Measurements from ENCODE around the gene H2AZ2.
"Not testable (repeated sequence)": the region's sequence is repeated elsewhere in the genome, so short reads cannot be mapped to it uniquely, and the experiment has no call there.

H2AZ2 gene

DNA sequence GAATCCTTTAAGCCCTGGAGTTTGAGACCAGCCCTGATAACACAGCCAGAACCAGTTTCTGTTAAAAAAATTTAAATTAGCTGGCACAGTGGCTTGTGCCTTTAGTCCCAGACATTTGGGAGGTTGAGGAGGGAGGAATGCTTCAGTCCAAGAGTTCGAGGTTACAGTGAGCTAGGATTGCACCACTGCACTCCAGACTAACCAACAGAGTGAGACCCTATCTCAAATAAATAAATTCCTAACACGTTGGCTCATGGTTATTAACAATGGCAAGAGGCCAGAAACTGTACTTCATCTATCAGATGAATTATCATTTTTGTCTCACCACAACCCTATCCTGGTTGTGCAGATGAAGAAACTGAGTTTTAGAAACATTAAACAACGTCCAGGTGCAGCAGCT is 53.6 kb downstream of the H2AZ2 start:
- H3K36me3 ChIP-seq (ENCODE audit: insufficient read depth, low read length) = peaks cover 19% of the 10 kb centered on the region
- H3K4me1 ChIP-seq (ENCODE audit: insufficient read depth, low read length) = peaks cover 6% of the 10 kb centered on the region
- WGBS = 90% methylated on average over 3 of the region's 3 CpGs
- no peak overlapping the region for H3K4me3 ChIP-seq (ENCODE audit: low read length)
- H3K27ac ChIP-seq (ENCODE audit: low read depth, low read length) = no peak overlapping the region
- H3K9me3 ChIP-seq (ENCODE audit: insufficient read depth, low read depth, low read length) = no peaks in the 10 kb centered on the region
- no peaks in the 10 kb centered on the region for H3K27me3 ChIP-seq (ENCODE audit: insufficient read depth, low read length)
- H3K9ac ChIP-seq (ENCODE audit: low read depth, low read length) = no peak overlapping the region

DNA sequence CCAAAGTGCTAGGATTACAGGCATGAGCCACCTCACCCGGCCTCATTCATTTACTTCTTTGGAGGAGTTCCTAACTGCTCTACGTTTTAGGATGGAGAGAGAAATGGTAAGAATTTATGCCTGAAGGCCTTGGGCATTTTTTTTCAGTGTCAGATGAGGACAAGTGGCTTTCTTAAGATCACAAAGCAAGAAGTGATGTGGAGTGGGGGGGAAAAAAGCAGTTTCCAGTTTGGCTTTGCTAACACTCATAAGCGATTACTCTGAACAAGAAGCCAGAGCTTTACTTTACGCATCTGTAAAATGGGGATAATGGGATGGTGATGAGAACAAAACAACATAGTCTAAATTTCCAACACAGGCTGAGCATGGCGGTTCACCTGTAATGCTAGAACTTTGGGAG is 54.0 kb downstream of the H2AZ2 start:
- H3K36me3 ChIP-seq (ENCODE audit: insufficient read depth, low read length) = peaks cover 15% of the 10 kb centered on the region
- peaks cover 5% of the 10 kb centered on the region for H3K4me1 ChIP-seq (ENCODE audit: insufficient read depth, low read length)
- no peak overlapping the region for H3K27ac ChIP-seq (ENCODE audit: low read depth, low read length)
- H3K27me3 ChIP-seq (ENCODE audit: insufficient read depth, low read length) = no peaks in the 10 kb centered on the region
- H3K9ac ChIP-seq (ENCODE audit: low read depth, low read length) = no peak overlapping the region
- H3K4me3 ChIP-seq (ENCODE audit: low read length) = no peak overlapping the region
- H3K9me3 ChIP-seq (ENCODE audit: insufficient read depth, low read depth, low read length) = no peaks in the 10 kb centered on the region
- WGBS = 88% methylated on average over 4 of the region's 5 CpGs

DNA sequence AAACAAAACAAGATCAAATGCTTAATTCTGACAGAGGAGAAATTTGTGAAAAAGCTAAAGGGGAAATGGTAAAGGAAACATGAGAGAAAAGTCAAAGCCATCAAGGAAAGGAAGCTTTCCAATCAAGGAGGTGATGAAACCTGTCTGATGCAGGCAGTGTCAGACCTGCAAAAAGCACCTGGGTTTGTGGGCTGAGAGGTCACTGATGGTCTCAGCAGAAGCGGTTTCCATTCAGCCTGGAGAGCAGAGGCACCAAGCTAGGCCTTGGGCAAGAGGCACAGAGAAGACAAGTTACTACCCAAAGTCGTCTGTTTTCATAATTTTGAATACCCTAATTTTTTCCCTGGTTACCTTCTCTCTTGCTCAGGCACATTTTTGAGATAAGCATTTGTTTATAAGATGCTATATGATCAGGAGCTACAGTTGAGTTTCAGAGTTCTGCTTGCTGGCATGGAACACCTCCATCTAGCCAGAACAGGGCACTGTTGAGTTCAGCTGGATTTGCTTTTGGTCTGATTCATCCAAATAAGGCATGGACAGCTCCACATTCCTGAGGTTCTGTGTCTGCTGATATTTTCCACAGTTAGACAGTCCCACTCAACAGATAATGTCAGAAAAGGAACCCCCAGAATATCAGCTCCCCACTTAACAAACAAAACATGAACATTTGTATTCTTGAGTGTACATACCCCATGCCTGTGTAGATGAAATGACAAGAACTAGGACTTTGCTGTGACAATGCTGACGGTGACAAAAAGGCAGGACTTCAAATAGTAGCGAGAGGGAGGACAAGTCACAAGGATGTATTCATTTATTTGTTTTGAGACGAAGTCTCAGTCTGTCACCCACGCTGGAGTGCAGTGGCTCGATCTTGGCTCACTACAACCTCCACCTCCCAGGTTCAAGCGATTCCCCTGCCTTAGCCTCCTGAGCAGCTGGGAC is 56.3 kb downstream of the H2AZ2 start:
- 89% methylated on average over 8 of the region's 8 CpGs for WGBS
- no peak overlapping the region for H3K4me3 ChIP-seq (ENCODE audit: low read length)
- H3K9me3 ChIP-seq (ENCODE audit: insufficient read depth, low read depth, low read length) = no peaks in the 10 kb centered on the region

DNA sequence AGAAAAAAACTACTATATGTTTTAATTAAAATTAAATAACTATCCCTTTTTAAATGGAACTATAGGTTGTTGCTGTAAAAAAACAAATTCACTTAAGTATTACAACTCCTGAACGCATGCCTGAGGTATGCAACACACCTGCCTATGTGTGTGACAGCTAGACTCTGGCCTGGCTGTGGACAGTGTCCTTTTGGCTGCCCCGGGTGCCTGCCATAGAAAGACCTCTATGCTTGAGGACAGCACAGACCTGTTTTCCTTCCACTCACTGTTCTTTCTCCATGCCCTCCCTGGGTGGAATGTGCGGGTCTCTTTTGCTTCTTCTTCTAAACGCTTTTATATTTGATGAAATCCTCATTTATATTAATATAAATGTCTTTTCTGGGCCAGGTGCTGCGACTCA is 57.9 kb downstream of the H2AZ2 start:
- Histone ChIP-seq H3K36me3 (ENCODE audit: insufficient read depth, low read length) (no peaks in the 10 kb centered on the region), H3K9ac (ENCODE audit: low read depth, low read length) (no peak overlapping the region), H3K27ac (ENCODE audit: low read depth, low read length) (no peak overlapping the region), H3K4me1 (ENCODE audit: insufficient read depth, low read length) (no peaks in the 10 kb centered on the region), H3K9me3 (ENCODE audit: insufficient read depth, low read depth, low read length) (no peaks in the 10 kb centered on the region), H3K27me3 (ENCODE audit: insufficient read depth, low read length) (no peaks in the 10 kb centered on the region), H3K4me3 (ENCODE audit: low read length) (no peak overlapping the region)
- 96% methylated on average over 4 of the region's 5 CpGs for WGBS

More for the DNA sequence above, 56.3 kb downstream of the H2AZ2 start:
- no peaks in the 10 kb centered on the region for H3K36me3 ChIP-seq (ENCODE audit: insufficient read depth, low read length)
- H3K4me1 ChIP-seq (ENCODE audit: insufficient read depth, low read length) = no peaks in the 10 kb centered on the region
- no peak overlapping the region for H3K27ac ChIP-seq (ENCODE audit: low read depth, low read length)
- no peaks in the 10 kb centered on the region for H3K27me3 ChIP-seq (ENCODE audit: insufficient read depth, low read length)
- no peak overlapping the region for H3K9ac ChIP-seq (ENCODE audit: low read depth, low read length)

DNA sequence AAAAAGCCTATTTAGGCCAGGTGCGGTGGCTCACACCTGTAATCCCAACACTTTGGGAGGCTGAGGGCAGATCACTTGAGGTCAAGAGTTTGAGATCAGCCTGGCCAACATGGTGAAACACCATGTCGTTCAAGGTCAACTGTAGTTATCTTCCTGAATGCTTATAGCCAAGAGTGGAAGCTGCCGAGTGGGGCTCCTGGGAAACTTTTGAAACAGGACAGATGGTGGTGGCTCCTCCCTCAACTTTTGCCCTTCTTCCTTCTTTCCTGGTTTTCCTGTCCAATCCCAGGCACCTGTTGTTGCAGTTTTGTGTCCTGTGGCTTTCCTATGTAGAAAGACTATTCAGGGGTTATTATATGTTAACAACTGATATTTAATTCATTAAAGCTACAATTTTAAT is 60.1 kb downstream of the H2AZ2 start:
- Histone ChIP-seq H3K9ac (ENCODE audit: low read depth, low read length) (no peak overlapping the region), H3K9me3 (ENCODE audit: insufficient read depth, low read depth, low read length) (no peaks in the 10 kb centered on the region), H3K27ac (ENCODE audit: low read depth, low read length) (no peak overlapping the region), H3K4me1 (ENCODE audit: insufficient read depth, low read length) (no peaks in the 10 kb centered on the region), H3K27me3 (ENCODE audit: insufficient read depth, low read length) (no peaks in the 10 kb centered on the region), H3K36me3 (ENCODE audit: insufficient read depth, low read length) (no peaks in the 10 kb centered on the region), H3K4me3 (ENCODE audit: low read length) (no peak overlapping the region)
- WGBS = 92% methylated on average over 3 of the region's 3 CpGs

DNA sequence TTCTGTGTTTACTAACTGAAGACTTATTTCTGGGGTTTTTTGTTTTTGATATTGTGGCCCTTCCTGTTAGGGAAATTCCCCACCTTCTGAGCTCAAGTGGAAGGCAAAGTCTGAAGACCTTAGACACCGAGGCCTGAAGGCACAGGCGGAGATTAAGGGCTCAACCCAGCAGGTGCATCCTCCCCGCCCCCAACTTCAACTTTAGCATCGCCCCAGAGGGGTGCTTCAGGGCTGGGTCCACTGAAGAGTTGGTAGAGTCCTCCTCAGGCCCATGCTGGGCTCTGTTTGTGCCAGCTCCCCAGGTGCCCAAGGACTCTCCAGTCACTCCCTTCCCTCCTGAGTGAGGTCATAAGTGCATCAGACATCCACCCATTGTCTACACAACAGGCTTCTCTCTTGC is 60.8 kb downstream of the H2AZ2 start:
- WGBS = 52% methylated on average over 4 of the region's 4 CpGs
- no peak overlapping the region for H3K4me3 ChIP-seq (ENCODE audit: low read length)
- no peaks in the 10 kb centered on the region for H3K27me3 ChIP-seq (ENCODE audit: insufficient read depth, low read length)
- H3K36me3 ChIP-seq (ENCODE audit: insufficient read depth, low read length) = no peaks in the 10 kb centered on the region
- H3K9ac ChIP-seq (ENCODE audit: low read depth, low read length) = no peak overlapping the region
- H3K9me3 ChIP-seq (ENCODE audit: insufficient read depth, low read depth, low read length) = no peaks in the 10 kb centered on the region
- no peak overlapping the region for H3K27ac ChIP-seq (ENCODE audit: low read depth, low read length)
- no peaks in the 10 kb centered on the region for H3K4me1 ChIP-seq (ENCODE audit: insufficient read depth, low read length)

DNA sequence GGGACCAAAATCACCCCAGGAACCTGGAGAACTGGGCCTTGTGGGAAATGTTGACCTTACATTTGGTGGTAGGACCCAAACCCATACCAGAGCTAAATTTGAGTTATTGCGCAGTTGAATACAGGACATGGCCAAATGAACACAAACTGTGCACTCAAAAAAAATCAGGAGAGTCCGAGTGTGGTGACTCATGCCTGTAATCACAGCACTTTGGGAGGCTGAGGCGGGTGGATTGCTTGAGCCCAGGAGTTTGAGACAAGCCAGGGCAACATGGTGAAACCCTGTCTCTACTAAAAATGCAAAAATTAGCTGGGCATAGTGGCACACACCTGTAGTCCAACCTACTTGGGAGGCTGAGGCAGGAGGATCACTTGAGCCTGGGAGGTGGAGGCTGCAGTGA is 62.7 kb downstream of the H2AZ2 start:
- not testable (repeated sequence) for H3K36me3 ChIP-seq (ENCODE audit: insufficient read depth, low read length); H3K27me3 ChIP-seq (ENCODE audit: insufficient read depth, low read length); H3K4me3 ChIP-seq (ENCODE audit: low read length); H3K27ac ChIP-seq (ENCODE audit: low read depth, low read length); H3K9ac ChIP-seq (ENCODE audit: low read depth, low read length); H3K4me1 ChIP-seq (ENCODE audit: insufficient read depth, low read length); H3K9me3 ChIP-seq (ENCODE audit: insufficient read depth, low read depth, low read length)
- WGBS = 95% methylated on average over 3 of the region's 3 CpGs

DNA sequence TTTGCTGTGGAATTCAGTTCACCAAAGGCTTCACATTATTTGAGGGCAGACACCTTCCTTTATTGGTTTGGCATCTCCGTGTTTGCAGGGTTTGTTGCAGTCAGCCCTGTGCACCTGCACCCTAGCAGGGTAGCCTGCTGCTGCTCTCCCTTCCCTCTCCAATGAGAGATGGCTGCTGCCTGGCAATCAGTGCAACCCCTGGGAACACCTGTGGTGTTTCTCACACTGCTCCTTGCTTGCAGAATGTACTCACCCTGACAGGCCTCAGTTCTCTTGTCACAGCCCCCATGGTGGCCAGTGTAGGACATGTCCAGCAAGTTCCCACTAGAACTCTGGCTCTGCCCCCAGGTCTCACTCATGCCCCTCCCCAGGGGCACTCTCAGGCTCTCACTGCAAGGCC is 63.5 kb downstream of the H2AZ2 start:
- no peaks in the 10 kb centered on the region for H3K36me3 ChIP-seq (ENCODE audit: insufficient read depth, low read length)
- H3K9me3 ChIP-seq (ENCODE audit: insufficient read depth, low read depth, low read length) = no peaks in the 10 kb centered on the region
- WGBS = 77% methylated on average over 1 of the region's 1 CpG
- no peak overlapping the region for H3K4me3 ChIP-seq (ENCODE audit: low read length)
- no peaks in the 10 kb centered on the region for H3K27me3 ChIP-seq (ENCODE audit: insufficient read depth, low read length)
- no peak overlapping the region for H3K27ac ChIP-seq (ENCODE audit: low read depth, low read length)
- no peaks in the 10 kb centered on the region for H3K4me1 ChIP-seq (ENCODE audit: insufficient read depth, low read length)
- no peak overlapping the region for H3K9ac ChIP-seq (ENCODE audit: low read depth, low read length)

DNA sequence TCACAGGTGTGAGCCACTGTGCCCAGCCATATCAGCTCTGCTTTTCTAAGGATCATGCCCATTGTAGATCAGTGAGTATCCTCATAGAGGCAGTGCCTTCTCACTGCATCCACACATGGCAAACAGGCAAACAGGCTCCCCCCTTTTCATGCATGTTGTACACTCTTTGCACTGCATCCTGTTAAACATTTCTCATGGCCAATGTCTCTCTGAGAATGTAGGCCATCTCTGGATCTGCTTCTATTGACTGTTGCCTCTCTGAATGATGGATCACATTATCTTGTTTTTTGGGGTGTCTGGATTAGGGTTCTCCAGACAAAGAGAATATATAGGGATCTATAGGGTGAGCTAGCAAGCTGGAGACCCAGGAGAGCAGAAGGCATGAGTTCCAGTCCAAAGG is 64.5 kb downstream of the H2AZ2 start:
- Histone ChIP-seq H3K4me1 (ENCODE audit: insufficient read depth, low read length) (no peaks in the 10 kb centered on the region), H3K27ac (ENCODE audit: low read depth, low read length) (no peak overlapping the region), H3K4me3 (ENCODE audit: low read length) (no peak overlapping the region), H3K9me3 (ENCODE audit: insufficient read depth, low read depth, low read length) (no peaks in the 10 kb centered on the region), H3K27me3 (ENCODE audit: insufficient read depth, low read length) (no peaks in the 10 kb centered on the region), H3K9ac (ENCODE audit: low read depth, low read length) (no peak overlapping the region), H3K36me3 (ENCODE audit: insufficient read depth, low read length) (no peaks in the 10 kb centered on the region)

DNA sequence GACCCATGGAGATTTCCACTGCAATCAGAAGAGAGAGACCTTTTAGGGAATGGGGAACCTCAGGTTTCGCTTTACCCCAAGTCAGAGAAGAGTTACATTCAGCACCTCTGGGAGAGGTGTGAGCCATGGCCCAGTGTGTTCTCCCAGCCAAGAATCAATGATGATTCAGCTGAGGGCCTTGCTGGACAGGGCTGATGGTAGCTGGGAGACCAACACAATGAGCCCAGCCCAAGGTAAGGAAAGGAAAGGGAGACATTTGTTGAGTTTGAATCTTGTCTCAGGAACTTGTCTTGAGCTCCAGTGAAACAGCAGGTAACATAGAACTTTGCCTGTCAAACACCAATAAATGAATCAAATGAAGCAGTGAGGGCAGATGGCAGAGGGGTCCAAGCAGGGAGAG is 65.4 kb downstream of the H2AZ2 start:
- Histone ChIP-seq H3K4me1 (ENCODE audit: insufficient read depth, low read length) (no peaks in the 10 kb centered on the region), H3K4me3 (ENCODE audit: low read length) (no peak overlapping the region), H3K27me3 (ENCODE audit: insufficient read depth, low read length) (no peaks in the 10 kb centered on the region), H3K9me3 (ENCODE audit: insufficient read depth, low read depth, low read length) (no peaks in the 10 kb centered on the region), H3K27ac (ENCODE audit: low read depth, low read length) (no peak overlapping the region), H3K36me3 (ENCODE audit: insufficient read depth, low read length) (no peaks in the 10 kb centered on the region), H3K9ac (ENCODE audit: low read depth, low read length) (no peak overlapping the region)
- WGBS = 94% methylated on average over 1 of the region's 1 CpG

Data from HUES64 (cell line).